GM18861 (cell line): Measurements from ENCODE around the gene KIF26B.

Source experiments
- ATAC-seq: cut with Tn5 transposase; IDR thresholded peaks from one replicate; pipeline ENCODE4 v1.9.1; 2021; ENCODE audit not compliant: unreplicated experiment

Gene KIF26B

GRCh38 chr1:245542365-245542764 lies 387.6 kb downstream of the KIF26B start:
- no peak for ATAC-seq

GRCh38 chr1:245544236-245544635 lies 389.5 kb downstream of the KIF26B start:
- ATAC-seq: no peak

- ATAC-seq: no peak
Observed at GRCh38 chr1:245546875-245547274, 392.1 kb downstream of the KIF26B start.

GRCh38 chr1:245549996-245550719 lies 395.4 kb downstream of the KIF26B start:
- no peak for ATAC-seq

- ATAC-seq: no peak
Observed at GRCh38 chr1:245550720-245551043, 395.9 kb downstream of the KIF26B start.

GRCh38 chr1:245551536-245551935 lies 396.8 kb downstream of the KIF26B start:
- ATAC-seq: no peak

- no peak for ATAC-seq
Observed at GRCh38 chr1:245552331-245552730, 397.5 kb downstream of the KIF26B start.

- no peak for ATAC-seq
Observed at GRCh38 chr1:245556057-245556456, 401.3 kb downstream of the KIF26B start.

- no peak for ATAC-seq
Observed at GRCh38 chr1:245558069-245558468, 403.3 kb downstream of the KIF26B start.

GRCh38 chr1:245560316-245560859 lies 405.6 kb downstream of the KIF26B start:
- ATAC-seq: no peak

- ATAC-seq: no peak
Observed at GRCh38 chr1:245561665-245562234, 407.0 kb downstream of the KIF26B start.

GRCh38 chr1:245566134-245566533 lies 411.3 kb downstream of the KIF26B start:
- ATAC-seq: no peak

- ATAC-seq: no peak
Observed at GRCh38 chr1:245566952-245567351, 412.2 kb downstream of the KIF26B start.

GRCh38 chr1:245571815-245572294 lies 417.1 kb downstream of the KIF26B start:
- ATAC-seq: no peak

- ATAC-seq: no peak
Observed at GRCh38 chr1:245572709-245573108, 417.9 kb downstream of the KIF26B start.

- ATAC-seq: no peak
Observed at GRCh38 chr1:245575710-245576109, 420.9 kb downstream of the KIF26B start.

- ATAC-seq: no peak
Observed at GRCh38 chr1:245576323-245576722, 421.5 kb downstream of the KIF26B start.

GRCh38 chr1:245577191-245578157 lies 422.7 kb downstream of the KIF26B start:
- ATAC-seq: no peak

GRCh38 chr1:245578308-245578707 lies 423.5 kb downstream of the KIF26B start:
- no peak for ATAC-seq

GRCh38 chr1:245578771-245579170 lies 424.0 kb downstream of the KIF26B start:
- no peak for ATAC-seq

- no peak for ATAC-seq
Observed at GRCh38 chr1:245579881-245580280, 425.1 kb downstream of the KIF26B start.
